Endometrial microvascular endothelial cells (primary cell): Measurements from ENCODE around the gene THAP9. TPM values are rescaled to one million over a fixed set of nuclear protein-coding genes. Genes with fewer than 3 reads are reported as not detected.

Source experiments
- in situ Hi-C: cut with HindIII; loops from 2 replicates; pipeline ENCODE4 v1.10.0; 2017; ENCODE audit warnings: low sequenced_read_pairs, low pct_unique_long_range_greater_than_20kb; ENCODE audit errors: inconsistent ontology term
- total RNA-seq: library from RNA; depleted of rRNA; stranded (reverse); fragments of >200 nt; gene quantifications from one replicate; pipeline ENCODE4 v1.2.3, GENCODE V29; 2015; ENCODE audit errors: inconsistent ontology term

Gene THAP9
- total RNA-seq, 1 donor from 2014 or later: 0.56 TPM

DNA sequence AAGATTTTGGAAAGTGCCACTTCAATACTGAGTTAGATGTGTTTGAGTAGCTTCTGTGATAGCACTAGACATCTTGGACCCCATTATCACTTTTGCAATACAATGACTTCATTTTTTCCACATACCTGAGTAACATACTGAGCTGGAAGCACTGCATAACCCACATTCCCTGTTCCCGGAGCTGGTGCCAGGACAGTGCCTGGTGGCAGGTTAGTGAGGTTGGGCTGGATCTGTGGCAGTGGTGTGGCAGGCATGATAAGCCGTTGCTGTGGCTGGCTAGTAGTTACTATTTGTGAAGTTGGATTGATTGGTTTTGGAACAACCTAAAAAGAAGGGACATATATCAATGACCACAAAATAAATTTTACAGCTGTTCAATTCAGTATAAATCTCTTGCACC lies 38.9 kb downstream of the THAP9 start:
- in situ Hi-C loops: no loop called here

- in situ Hi-C loops: no loop called here
These were observed 47.0 kb downstream of the THAP9 start for GRCh38 chr4:82947498-82947897.

DNA sequence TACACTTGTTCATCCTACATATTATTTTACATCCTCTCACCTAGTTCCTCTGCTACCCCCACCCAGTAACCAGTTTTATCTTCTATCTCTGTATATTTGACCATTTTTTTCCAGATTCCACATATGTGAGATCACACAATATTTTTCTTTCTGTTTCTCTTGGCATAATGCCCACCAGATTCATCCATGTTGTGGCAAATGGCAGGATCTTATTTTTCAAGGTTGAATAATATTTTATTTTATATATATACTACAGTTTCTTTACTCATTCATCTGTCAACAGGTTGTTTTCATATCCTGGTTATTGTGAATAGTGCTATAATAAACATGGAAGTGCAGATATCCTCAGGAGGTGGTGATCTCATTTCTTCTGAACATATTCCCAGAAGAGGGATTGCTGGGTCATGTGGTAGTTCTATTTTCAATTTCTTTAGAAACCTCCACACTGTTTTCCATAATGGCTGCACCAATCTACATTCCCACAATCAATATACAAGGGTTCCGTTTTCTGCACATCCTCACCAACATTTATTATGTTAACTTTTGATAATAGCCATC lies 48.2 kb downstream of the THAP9 start:
- in situ Hi-C loops: no loop called here

DNA sequence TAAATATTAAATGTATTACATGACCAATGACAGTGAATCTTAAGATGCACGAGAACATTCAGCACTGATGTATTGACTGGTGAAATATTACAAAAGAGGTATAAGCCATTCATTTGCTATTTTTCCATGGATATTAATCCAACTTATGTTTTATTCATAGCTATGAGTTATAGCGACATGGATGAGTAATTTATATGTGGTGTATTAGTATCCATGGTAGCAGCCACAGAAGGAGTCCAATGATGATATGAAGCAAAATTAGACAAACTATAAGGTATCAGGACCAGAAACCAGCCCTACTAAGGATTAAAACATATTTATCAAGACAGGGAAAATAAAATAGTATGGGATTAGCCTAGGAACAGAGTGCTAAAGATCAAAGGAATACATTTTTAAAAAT lies 50.7 kb downstream of the THAP9 start:
- in situ Hi-C loops: no loop called here

DNA sequence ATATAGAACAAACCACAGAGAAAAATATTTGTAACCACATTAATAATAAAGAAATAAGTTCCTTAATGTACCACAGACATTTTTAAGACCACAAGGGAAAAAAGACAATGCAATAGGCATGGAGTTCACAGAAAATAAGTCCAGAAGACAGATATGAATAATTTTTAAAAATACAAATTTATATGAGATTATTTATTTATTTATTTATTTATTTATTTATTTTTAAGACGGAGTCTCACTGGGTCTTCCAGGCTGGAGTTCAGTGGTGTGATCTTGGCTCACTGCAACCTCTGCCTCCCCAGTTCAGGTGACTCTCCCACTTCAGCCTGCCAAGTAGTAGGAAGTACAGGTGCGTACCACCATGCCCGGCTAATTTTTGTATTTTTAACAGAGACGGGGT lies 53.7 kb downstream of the THAP9 start:
- in situ Hi-C loops: no loop called here

DNA sequence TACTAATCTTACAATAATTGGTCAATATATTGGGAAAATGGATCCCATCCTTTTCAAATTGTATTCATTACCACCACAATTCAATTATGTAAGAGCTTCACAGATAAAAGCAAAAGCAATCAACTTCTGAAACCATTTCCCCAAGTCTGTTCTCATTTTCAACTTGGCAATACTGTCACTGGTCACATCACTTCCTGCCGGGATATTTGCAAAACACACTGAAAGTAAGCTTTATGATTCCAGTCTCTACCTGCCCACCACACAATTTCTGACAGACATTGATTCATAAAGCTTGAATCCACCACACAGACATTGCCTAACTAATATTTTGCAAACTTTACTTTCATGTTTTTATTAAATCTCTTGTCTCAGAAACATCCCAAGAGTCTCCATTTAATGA lies 56.5 kb downstream of the THAP9 start:
- in situ Hi-C loops: no loop called here

DNA sequence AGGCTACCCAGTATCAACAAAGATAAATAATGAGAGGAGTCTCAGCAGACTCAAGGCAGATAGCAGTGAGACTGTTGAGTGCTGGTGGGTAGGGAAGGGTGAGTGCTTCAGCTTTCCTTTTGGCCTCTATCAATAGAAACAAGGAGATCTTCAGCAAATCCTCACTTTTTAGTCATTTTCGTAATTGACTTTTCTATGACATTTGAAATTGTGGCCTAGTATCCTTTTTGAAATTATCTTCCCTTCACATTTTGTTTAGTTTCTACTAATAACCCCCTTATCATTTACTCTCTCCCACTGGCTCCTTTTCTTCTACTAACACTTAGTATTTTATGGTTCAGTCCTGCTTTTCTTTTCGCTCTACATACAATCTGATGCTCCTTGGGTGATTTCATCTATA lies 65.2 kb downstream of the THAP9 start:
- in situ Hi-C loops: no loop called here

GRCh38 chr4:82968972-82969371 lies 68.4 kb downstream of the THAP9 start:
- in situ Hi-C loops: no loop called here

DNA sequence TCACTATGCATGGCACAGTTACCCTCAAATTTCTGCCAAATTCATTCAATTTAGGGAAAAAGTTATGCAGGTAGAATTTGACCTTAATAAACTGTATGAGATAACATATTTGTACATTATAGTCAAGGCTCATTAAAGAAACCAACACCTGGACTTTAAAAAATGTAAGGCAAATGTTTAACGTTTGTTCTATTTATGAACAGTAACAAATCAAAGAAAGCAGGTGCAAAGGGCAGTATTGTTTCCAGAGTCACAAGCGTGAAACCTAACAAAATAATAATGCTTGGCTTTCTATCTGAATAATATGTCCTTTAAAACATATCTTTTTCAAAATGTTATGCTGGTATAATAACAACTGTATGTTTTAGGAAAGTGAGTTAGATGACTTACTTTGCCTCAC lies 68.9 kb downstream of the THAP9 start:
- in situ Hi-C loops: no loop called here

Other genes with a start within 250 kb of the THAP9 start
- 30.7 TPM for gene SCD5, start 101.9 kb upstream of the THAP9 start, total RNA-seq
- gene SEC31A, start 9.6 kb upstream of the THAP9 start, total RNA-seq: 211 TPM
- 12.8 TPM for gene LIN54, start 110.1 kb downstream of the THAP9 start, total RNA-seq
- gene COPS4, start 134.4 kb downstream of the THAP9 start, total RNA-seq: 71.5 TPM
- gene PLAC8, start 214.0 kb downstream of the THAP9 start, total RNA-seq: 3.8 TPM